DOHH2 (cell line): ENCODE data around the gene GPR142.
A peak's percentile ranks its signal among the peaks of the same experiment; 100 is the strongest.

ENCODE experiments used
- H3F3A ChIP-seq: fragments of 200-600 bp; sonication (generic), shearing (Covaris generic); 2 replicates; pipeline ENCODE4 v1.6.0; 2016; ENCODE audit warnings: antibody characterized with exemption, mild to moderate bottlenecking; ENCODE audit not compliant: control insufficient read depth, insufficient read depth
- H3K27ac ChIP-seq: fragments of 200-600 bp; sonication (generic); 2 replicates; pipeline ENCODE4 v1.5.1; 2014; ENCODE audit warnings: low read depth, mild to moderate bottlenecking, low read length, moderate library complexity
- H3K27me3 ChIP-seq: fragments of 200-600 bp; sonication (generic); 2 replicates; pipeline ENCODE4 v1.6.1; 2014; ENCODE audit warnings: mild to moderate bottlenecking, low read length, mixed read lengths; ENCODE audit not compliant: control insufficient read depth
- H3K36me3 ChIP-seq: fragments of 200-600 bp; sonication (generic); 2 replicates; pipeline ENCODE4 v1.6.1; 2014; ENCODE audit warnings: mild to moderate bottlenecking, low read length, moderate library complexity, mixed read lengths; ENCODE audit not compliant: control insufficient read depth
- H3K4me1 ChIP-seq: fragments of 200-600 bp; sonication (generic); 2 replicates; pipeline ENCODE4 v1.6.1; 2014; ENCODE audit warnings: mild to moderate bottlenecking, low read length, mixed read lengths; ENCODE audit not compliant: control insufficient read depth
- H3K4me2 ChIP-seq: fragments of 200-600 bp; sonication (generic); 2 replicates; pipeline ENCODE4 v1.6.0; 2014; ENCODE audit warnings: mild to moderate bottlenecking, low read length, moderate library complexity
- H3K4me3 ChIP-seq: fragments of 200-600 bp; sonication (generic); 2 replicates; pipeline ENCODE4 v1.5.1; 2014; ENCODE audit warnings: mild to moderate bottlenecking, low read length, mixed read lengths
- H3K79me2 ChIP-seq: fragments of 200-600 bp; sonication (generic); 2 replicates; pipeline ENCODE4 v1.6.1; 2014; ENCODE audit warnings: mild to moderate bottlenecking, low read length, mixed read lengths; ENCODE audit not compliant: control insufficient read depth
- H3K9me2 ChIP-seq: fragments of 200-600 bp; sonication (generic); replicated peaks from 2 replicates; pipeline ENCODE4 v1.6.1; 2014; ENCODE audit warnings: mild to moderate bottlenecking, low read length, mixed read lengths; ENCODE audit not compliant: control insufficient read depth
- H3K9me3 ChIP-seq: fragments of 200-600 bp; sonication (generic); 2 replicates; pipeline ENCODE4 v1.6.1; 2014; ENCODE audit warnings: antibody characterized with exemption, low read length, mixed read lengths; ENCODE audit not compliant: control insufficient read depth, insufficient read depth
- H4K20me1 ChIP-seq: fragments of 200-600 bp; sonication (generic); 2 replicates; pipeline ENCODE4 v1.6.0; 2014; ENCODE audit warnings: low read depth, mild to moderate bottlenecking, antibody characterized with exemption, low read length, moderate library complexity; ENCODE audit not compliant: control insufficient read depth, insufficient read depth
- CTCF ChIP-seq: fragments of 200-600 bp; sonication (generic); IDR thresholded peaks from one replicate; pipeline ENCODE4 v1.5.1; 2014; ENCODE audit warnings: antibody characterized with exemption, mild to moderate bottlenecking, low read depth, low read length; ENCODE audit not compliant: poor library complexity, severe bottlenecking
- EZH2phosphoT487 ChIP-seq: fragments of 200-600 bp; sonication (generic); IDR thresholded peaks from 2 replicates; pipeline ENCODE4 v1.6.1; 2017; ENCODE audit warnings: borderline replicate concordance, mild to moderate bottlenecking, antibody characterized with exemption, low read length, moderate library complexity, mixed read lengths

GPR142 gene

GRCh38 chr17:74359916-74360315, 7.4 kb upstream of the GPR142 start:
- no peaks in the 10 kb centered on the region for H3K4me1 ChIP-seq
- no peaks in the 10 kb centered on the region for H3F3A ChIP-seq
- no peak overlapping the region for H3K4me3 ChIP-seq
- no peaks in the 10 kb centered on the region for H3K36me3 ChIP-seq
- H3K9me2 ChIP-seq = no peaks in the 10 kb centered on the region
- H4K20me1 ChIP-seq = no peaks in the 10 kb centered on the region
- TF ChIP-seq EZH2phosphoT487 (no peak), CTCF (no peak)
- H3K79me2 ChIP-seq = no peaks in the 10 kb centered on the region
- no peaks in the 10 kb centered on the region for H3K27me3 ChIP-seq
- no peaks in the 10 kb centered on the region for H3K9me3 ChIP-seq
- no peak overlapping the region for H3K27ac ChIP-seq
- no peak overlapping the region for H3K4me2 ChIP-seq

GRCh38 chr17:74360899-74361229, 6.4 kb upstream of the GPR142 start:
- no peak overlapping the region for H3K27ac ChIP-seq
- no peak overlapping the region for H3K4me3 ChIP-seq
- H3K36me3 ChIP-seq = no peaks in the 10 kb centered on the region
- no peaks in the 10 kb centered on the region for H3K27me3 ChIP-seq
- H3K4me1 ChIP-seq = no peaks in the 10 kb centered on the region
- H3F3A ChIP-seq = no peaks in the 10 kb centered on the region
- TF ChIP-seq CTCF (no peak), EZH2phosphoT487 (no peak)
- no peaks in the 10 kb centered on the region for H4K20me1 ChIP-seq
- H3K9me2 ChIP-seq = no peaks in the 10 kb centered on the region
- H3K79me2 ChIP-seq = no peaks in the 10 kb centered on the region
- H3K4me2 ChIP-seq = no peak overlapping the region
- H3K9me3 ChIP-seq = no peaks in the 10 kb centered on the region

- Histone ChIP-seq H3K27ac (no peak within 1 kb of the TSS), H3K9me2 (no peaks in the 10 kb centered on the region), H3K4me1 (no peaks in the 10 kb centered on the region), H4K20me1 (no peaks in the 10 kb centered on the region), H3K36me3 (no peaks in the 10 kb centered on the region), H3K9me3 (no peaks in the 10 kb centered on the region), H3K27me3 (no peaks in the 10 kb centered on the region), H3F3A (no peaks in the 10 kb centered on the region), H3K4me3 (no peak within 1 kb of the TSS), H3K4me2 (no peak within 1 kb of the TSS), H3K79me2 (no peaks in the 10 kb centered on the region)
- TF ChIP-seq CTCF (peak; percentile 35), EZH2phosphoT487 (no peak)
These were observed 5.9 kb upstream of the GPR142 start, which contains the start of gene BTBD17 for GRCh38 chr17:74361230-74362068. TSS of gene BTBD17 (minus strand) at chr17:74361868. CDS start at chr17:74361819, 49 bp downstream.
